Loucy (cell line): ENCODE data around the gene MYL2.

ENCODE experiments used
- H2AFZ ChIP-seq: fragments of 200-600 bp; sonication (generic); 2 replicates; pipeline ENCODE4 v1.6.0; 2016; ENCODE audit warnings: antibody characterized with exemption, mild to moderate bottlenecking, low read length, moderate library complexity
- H3F3A ChIP-seq: fragments of 200-600 bp; 2 replicates; pipeline ENCODE4 v1.6.0; 2016; ENCODE audit warnings: antibody characterized with exemption, low read depth, mild to moderate bottlenecking
- H3K27me3 ChIP-seq: fragments of 200-600 bp; sonication (generic); 2 replicates; pipeline ENCODE4 v1.6.1; 2014; ENCODE audit warnings: low read length, mild to moderate bottlenecking; ENCODE audit not compliant: insufficient read depth, poor library complexity, severe bottlenecking
- H3K36me3 ChIP-seq: fragments of 200-600 bp; sonication (generic); 2 replicates; pipeline ENCODE4 v1.6.1; 2016; ENCODE audit warnings: low read length; ENCODE audit not compliant: insufficient read depth
- H3K4me1 ChIP-seq: fragments of 200-600 bp; sonication (generic); 2 replicates; pipeline ENCODE4 v1.5.1; 2014; ENCODE audit warnings: low read length, mild to moderate bottlenecking; ENCODE audit not compliant: insufficient read depth, poor library complexity, severe bottlenecking
- H3K4me2 ChIP-seq: fragments of 200-600 bp; sonication (generic); 2 replicates; pipeline ENCODE4 v1.6.0; 2014; ENCODE audit warnings: antibody characterized with exemption, low read length, low read depth, mild to moderate bottlenecking; ENCODE audit not compliant: poor library complexity, severe bottlenecking
- H3K4me3 ChIP-seq: fragments of 200-600 bp; sonication (generic); 2 replicates; pipeline ENCODE4 v1.5.1; 2014; ENCODE audit warnings: low read length, mild to moderate bottlenecking, mixed read lengths; ENCODE audit not compliant: poor library complexity, severe bottlenecking
- H3K79me2 ChIP-seq: fragments of 200-600 bp; sonication (generic); 2 replicates; pipeline ENCODE4 v1.6.1; 2014; ENCODE audit warnings: low read length; ENCODE audit not compliant: insufficient read depth
- H3K9ac ChIP-seq: fragments of 200-600 bp; sonication (generic); 2 replicates; pipeline ENCODE4 v1.6.0; 2014; ENCODE audit warnings: mild to moderate bottlenecking, low read depth, low read length, moderate library complexity; ENCODE audit not compliant: poor library complexity, severe bottlenecking
- H3K9me2 ChIP-seq: fragments of 200-600 bp; sonication (generic); replicated peaks from 2 replicates; pipeline ENCODE4 v1.6.1; 2016; ENCODE audit warnings: low read depth, low read length, mixed read lengths
- H3K9me3 ChIP-seq: fragments of 200-600 bp; sonication (generic); 2 replicates; pipeline ENCODE4 v1.6.1; 2014; ENCODE audit warnings: mild to moderate bottlenecking, antibody characterized with exemption, low read length, low read depth; ENCODE audit not compliant: insufficient read depth
- H4K20me1 ChIP-seq: fragments of 200-600 bp; sonication (generic); 2 replicates; pipeline ENCODE4 v1.6.0; 2014; ENCODE audit warnings: antibody characterized with exemption, low read length, mild to moderate bottlenecking; ENCODE audit not compliant: insufficient read depth, poor library complexity, severe bottlenecking
- CTCF ChIP-seq: fragments of 200-600 bp; sonication (generic); conservative IDR thresholded peaks from 2 replicates; pipeline ENCODE4 v1.5.1; 2014; ENCODE audit warnings: mild to moderate bottlenecking, antibody characterized with exemption, low read length
- EZH2phosphoT487 ChIP-seq: fragments of 200-600 bp; IDR thresholded peaks from 2 replicates; pipeline ENCODE4 v1.6.1; 2018; ENCODE audit warnings: antibody characterized with exemption, mild to moderate bottlenecking, moderate library complexity, borderline replicate concordance

The MYL2 gene

GRCh38 chr12:110913119-110914056 is 7.0 kb downstream of the MYL2 start:
- Histone ChIP-seq H3K4me3 (no peak overlapping the region), H3K79me2 (no peaks in the 10 kb centered on the region), H3K36me3 (no peaks in the 10 kb centered on the region), H3K9me3 (no peaks in the 10 kb centered on the region), H3K4me2 (no peak overlapping the region), H3K27me3 (no peaks in the 10 kb centered on the region), H3F3A (no peaks in the 10 kb centered on the region), H3K9ac (no peak overlapping the region), H3K9me2 (no peaks in the 10 kb centered on the region), H4K20me1 (no peaks in the 10 kb centered on the region), H2AFZ (no peak overlapping the region), H3K4me1 (no peaks in the 10 kb centered on the region)
- TF ChIP-seq CTCF = no peak
- no peak for TF ChIP-seq EZH2phosphoT487

- Histone ChIP-seq H3K9me2 (no peaks in the 10 kb centered on the region), H3F3A (no peaks in the 10 kb centered on the region), H3K79me2 (no peaks in the 10 kb centered on the region), H3K27me3 (no peaks in the 10 kb centered on the region), H2AFZ (no peak overlapping the region), H3K9me3 (no peaks in the 10 kb centered on the region), H3K36me3 (no peaks in the 10 kb centered on the region), H3K4me2 (no peak overlapping the region), H3K4me1 (no peaks in the 10 kb centered on the region), H3K4me3 (no peak overlapping the region), H4K20me1 (no peaks in the 10 kb centered on the region), H3K9ac (no peak overlapping the region)
- no peak for TF ChIP-seq CTCF
- TF ChIP-seq EZH2phosphoT487 = no peak
Observed at GRCh38 chr12:110912263-110912662, 8.1 kb downstream of the MYL2 start.

GRCh38 chr12:110908377-110909152 is 11.8 kb downstream of the MYL2 start:
- Histone ChIP-seq H3K9me3 (no peaks in the 10 kb centered on the region), H3F3A (no peaks in the 10 kb centered on the region), H3K79me2 (no peaks in the 10 kb centered on the region), H3K36me3 (no peaks in the 10 kb centered on the region), H3K4me2 (no peak overlapping the region), H3K9ac (no peak overlapping the region), H4K20me1 (no peaks in the 10 kb centered on the region), H3K4me1 (peaks cover 7% of the 10 kb centered on the region), H3K4me3 (no peak overlapping the region), H3K27me3 (no peaks in the 10 kb centered on the region), H2AFZ (no peak overlapping the region), H3K9me2 (no peaks in the 10 kb centered on the region)
- TF ChIP-seq CTCF = no peak
- no peak for TF ChIP-seq EZH2phosphoT487
